OCI-M2 (cell line): Measurements from ENCODE around the gene ZNF74.
"Not testable (repeated sequence)": the region's sequence is repeated elsewhere in the genome, so short reads cannot be mapped to it uniquely, and the experiment has no call there.

Experiments
- DNase-seq: peaks from one replicate; lab custom pipeline; 2025; ENCODE audit not compliant: unreplicated experiment; lab: John Stamatoyannopoulos, UW

ZNF74 gene

DNA sequence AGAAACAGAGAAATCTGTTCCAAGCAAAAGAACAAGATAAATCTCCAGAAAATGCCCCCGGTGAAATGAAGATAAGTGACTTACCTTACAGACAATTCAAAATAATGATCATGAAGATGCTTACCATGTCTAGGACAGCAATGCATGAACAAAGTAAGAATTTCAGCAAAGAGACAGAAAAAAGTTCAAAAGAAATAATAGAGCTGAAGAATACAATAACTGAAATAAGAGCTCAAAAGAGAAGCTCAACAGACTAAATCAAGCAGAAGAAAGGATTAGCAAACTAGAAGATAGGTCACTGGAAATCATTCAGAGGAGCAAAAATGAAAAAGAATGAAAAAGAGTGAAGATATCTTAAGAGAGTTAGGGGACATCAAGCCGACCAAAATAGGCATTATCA, 19.8 kb upstream of the ZNF74 start:
- not testable (repeated sequence) for DNase-seq

DNA sequence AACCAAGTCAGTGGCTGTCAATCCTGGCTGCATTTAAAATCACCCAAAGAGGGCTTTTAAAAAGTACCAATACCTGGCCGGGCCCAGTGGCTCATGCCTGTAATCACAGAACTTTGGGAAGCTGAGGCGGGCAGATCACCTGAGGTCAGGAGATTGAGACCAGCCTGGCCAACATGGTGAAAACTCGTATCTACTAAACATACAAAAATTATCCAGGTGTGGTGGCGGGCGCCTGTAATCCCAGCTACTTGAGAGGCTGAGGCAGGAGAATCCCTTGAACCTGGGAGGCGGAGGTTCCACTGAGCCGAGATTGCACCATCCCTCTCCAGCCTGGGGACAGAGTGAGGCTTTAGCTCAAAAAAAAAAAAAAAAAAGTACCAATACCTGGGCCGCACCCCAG, 17.7 kb upstream of the ZNF74 start:
- not testable (repeated sequence) for DNase-seq

DNA sequence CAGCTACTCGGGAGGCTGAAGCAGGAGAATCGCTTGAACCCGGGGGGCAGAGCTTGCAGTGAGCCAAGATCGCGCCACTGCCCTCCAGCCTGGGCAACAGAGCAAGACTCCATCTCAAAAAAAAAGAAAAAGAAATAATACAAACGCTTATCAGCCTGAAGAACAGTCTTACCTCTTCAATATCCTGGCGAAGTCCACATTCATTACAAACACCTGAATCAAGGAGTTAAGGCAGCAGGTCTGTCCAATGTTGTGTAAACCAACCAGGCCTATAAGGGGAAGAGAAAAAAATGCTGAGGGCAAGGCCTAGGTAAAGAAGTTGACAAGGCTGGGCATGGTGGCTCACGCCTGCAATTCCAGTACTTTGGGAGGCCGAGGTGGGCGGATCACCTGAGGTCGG, 17.0 kb upstream of the ZNF74 start:
- not testable (repeated sequence) for DNase-seq

DNA sequence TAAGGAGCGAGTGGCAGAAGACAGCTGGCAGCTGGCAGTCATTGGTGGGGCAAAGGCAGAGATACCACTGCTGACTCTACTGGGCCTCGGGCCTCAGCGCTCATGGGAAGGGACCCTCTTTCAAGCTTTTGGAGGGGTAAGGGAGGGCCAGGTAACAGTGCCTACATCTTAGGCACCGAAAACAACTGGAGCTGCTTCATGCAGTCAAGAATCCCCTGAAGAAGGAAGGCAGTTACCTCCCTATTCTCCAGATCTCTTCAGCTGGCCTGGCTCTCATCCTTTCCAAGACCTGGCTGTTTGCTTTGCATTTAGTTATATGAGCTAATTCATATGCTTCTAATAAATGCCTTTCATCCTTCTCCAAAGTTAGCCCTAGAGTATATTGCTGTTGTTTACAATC, 15.8 kb upstream of the ZNF74 start:
- DNase-seq = no peak

DNA sequence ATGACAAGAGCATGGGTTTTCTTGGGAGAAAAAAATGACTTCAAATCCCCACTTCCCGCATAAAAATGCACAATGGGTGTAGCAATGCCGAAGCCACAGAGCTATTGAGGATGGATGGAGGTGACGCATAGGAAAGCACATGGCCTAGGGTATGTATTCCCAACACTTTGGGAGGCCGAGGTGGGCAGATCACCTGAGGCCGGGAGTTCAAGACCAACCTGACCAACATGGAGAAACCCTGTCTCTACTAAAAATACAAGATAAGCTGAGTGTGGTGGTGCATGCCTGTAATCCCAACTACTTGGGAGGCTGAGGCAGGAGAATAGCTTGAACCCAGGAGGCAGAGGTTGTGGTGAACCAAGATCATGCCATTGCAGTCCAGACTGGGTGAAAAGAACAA, 15.3 kb upstream of the ZNF74 start:
- not testable (repeated sequence) for DNase-seq

DNA sequence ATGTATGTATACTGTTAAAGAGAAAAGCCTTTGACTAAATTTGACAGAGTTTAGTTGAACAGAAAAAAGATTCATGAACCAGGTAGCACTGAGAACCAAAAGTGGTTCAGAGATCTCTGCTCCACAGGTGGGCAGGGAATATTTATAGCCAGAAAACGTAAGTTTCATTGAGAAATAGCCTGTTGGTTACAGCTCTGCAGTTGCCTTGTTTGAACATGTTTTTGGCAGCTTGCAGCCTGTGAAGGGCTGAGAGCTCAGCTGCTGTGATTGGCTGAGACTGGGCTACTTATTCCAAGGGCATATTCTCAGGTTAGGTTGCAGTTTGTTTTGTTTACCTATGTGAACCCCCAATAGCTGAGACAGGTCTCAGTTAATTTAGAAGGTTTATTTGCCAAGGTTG, 13.5 kb upstream of the ZNF74 start:
- DNase-seq = no peak

DNA sequence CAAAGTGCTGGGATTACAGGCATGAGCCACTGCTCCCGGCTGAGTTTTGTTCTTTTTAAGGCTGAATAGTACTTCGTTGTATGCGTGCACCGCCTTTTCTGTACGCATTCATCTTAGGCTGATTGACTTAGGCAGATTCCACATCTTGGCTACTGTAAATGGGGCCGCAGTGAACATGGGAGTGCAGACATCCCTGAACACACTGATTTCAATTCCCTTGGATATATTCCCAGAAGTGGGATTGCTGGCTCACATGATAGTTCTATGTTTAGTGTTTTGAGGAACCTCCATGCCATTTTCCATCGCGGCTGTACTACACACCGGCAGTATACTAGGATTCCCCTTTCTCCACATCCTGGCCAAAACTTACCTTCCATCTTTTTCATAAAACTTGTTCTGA, 10.4 kb upstream of the ZNF74 start:
- DNase-seq = no peak

DNA sequence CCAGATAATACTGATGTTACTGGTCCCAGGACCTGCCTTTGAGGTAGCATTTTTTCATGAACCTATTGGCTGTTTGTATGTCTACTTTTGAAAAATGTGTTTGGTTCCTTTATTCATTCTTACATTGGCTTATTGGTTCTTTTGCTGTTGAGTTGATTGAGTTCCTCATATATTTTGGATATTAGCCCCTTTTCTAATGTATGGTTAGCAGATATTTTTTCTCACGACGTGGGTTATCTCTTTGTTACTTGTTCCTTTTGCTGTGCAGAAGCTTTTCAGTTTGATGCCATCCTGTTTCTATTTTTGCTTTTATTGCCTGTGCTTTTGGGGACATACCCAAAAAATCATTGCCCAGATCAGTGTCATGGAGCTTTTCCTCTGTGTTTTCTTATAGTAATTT, 9.8 kb upstream of the ZNF74 start:
- no peak for DNase-seq

DNA sequence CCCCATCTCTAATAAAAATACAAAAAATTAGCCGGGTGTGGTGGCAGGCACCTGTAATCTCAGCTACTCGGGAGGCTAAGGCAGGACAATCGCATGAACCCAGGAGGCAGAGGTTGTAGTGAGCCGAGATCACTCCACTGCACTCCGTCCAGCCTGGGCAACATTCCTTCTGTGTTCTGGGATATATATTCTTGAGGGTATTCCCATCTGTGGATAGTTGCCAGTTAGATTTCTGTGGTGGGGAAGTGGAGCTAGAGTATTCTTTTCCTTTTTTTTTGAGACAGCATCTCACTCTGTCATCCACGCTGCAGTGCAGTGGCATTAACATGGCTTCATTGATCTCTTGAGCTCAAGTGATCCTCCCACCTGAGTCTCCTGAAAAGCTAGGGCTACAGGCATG, 9.1 kb upstream of the ZNF74 start:
- DNase-seq = no peak

DNA sequence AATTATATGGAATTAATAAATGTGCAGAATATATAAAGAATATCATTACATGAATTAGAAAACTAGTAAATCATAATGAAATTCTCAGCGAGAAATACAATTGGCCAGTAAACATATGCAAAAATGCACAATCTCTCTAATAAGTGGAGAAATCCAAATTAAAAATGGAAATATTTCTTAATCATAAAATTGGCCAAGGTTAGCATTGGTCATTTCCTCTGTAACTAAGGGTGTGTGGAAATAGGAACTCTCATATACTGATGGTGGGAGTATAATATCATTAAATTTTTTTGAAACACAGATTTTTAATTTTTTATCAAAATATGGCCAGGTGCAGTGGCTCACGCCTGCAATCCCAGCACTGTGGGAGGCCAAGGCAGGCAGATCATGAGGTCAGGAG, 7.6 kb upstream of the ZNF74 start:
- no peak for DNase-seq

DNA sequence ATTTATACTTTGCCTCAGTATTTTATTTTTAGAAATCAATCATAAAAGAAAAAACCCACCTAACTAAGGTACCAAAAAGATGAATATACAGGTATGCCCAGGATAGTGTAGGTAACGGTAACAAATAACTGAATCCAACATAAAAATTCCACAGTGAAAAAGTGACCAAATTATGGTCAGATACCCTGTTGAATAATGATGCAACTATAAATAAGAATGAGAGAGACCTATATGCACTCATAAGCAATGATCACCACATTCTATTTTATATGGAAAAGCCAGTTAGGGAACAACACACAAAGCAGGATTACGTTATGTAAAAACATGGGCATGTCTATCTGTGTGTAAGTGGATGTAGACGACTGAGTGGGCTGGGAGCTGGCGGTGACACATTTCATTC, 7.0 kb upstream of the ZNF74 start:
- no peak for DNase-seq

DNA sequence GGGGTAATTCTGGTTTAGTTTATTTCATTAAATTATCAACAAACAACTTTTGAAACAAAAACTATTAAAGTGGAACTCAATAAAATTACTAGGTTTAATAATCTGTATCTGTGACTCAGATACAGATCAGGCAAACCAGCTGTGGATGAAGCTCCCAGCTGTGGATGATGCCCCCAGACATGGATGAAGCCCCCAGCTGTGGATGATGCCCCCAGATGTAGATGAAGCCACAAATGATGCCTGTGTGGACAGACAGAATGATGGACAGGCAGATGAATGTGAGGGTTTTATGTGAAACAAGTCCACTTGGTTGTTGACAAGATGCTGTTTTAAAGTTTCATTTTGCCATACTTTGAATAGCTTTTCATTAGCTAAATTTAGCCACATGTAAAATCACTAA, 5.8 kb upstream of the ZNF74 start:
- no peak for DNase-seq

DNA sequence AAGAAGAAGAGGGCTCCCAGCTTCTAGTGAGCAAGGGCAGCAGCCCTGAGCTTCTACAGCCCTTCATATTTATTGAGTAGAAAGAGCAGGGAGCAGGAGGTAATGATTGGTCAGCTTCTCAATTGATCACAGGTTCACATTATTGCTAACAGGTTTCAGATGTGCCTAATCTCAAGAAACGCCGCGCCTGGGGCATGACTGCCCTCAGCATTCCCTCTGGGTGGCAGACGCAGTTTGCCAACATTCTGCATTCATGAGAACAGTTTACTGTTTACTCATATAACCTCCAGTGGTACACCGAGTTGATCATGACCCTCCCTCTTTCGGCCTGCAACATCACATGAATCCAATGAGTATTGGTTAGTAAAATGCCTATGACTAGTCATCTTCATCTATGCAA, 4.7 kb upstream of the ZNF74 start:
- no peak for DNase-seq

DNA sequence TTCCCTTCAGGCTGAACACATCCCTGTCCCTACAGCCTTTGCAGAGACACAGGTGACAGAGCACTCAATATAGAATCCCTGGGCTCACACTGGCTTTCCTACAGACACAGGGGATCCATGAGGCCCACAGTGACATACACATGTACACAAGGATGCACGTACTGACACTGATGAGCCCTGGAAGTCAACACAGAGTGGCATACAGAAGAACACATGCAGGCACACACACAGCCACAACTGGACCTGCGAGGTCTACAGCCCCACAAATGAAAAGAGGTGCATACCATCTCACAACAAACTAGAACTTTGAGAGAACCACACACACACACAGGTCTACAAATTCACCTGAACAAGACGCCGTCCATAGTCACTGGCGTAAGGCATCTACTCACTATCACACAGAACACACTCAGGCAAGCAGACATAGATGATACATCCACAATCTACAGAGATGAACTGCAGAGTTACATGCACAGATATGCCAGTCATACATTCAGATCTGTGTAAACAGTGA, 3.5 kb upstream of the ZNF74 start:
- no peak for DNase-seq

DNA sequence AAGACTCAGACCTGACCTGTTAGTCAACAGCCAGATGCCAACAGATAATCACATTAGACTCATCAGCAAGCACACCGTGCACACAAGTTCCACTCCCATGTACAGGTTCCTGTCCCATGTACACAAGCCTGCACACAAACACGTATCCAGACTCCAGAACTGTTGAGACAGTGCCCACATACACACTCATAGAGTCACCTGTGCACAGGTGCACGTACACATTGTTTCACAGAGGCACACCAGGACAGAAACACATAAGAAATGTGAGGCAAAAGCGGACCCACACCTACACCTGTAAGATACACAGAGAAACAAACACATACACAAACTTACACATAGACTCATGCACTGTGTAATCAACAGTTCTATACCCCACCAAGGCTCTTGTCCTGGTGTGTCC, 2.7 kb upstream of the ZNF74 start:
- DNase-seq = no peak

DNA sequence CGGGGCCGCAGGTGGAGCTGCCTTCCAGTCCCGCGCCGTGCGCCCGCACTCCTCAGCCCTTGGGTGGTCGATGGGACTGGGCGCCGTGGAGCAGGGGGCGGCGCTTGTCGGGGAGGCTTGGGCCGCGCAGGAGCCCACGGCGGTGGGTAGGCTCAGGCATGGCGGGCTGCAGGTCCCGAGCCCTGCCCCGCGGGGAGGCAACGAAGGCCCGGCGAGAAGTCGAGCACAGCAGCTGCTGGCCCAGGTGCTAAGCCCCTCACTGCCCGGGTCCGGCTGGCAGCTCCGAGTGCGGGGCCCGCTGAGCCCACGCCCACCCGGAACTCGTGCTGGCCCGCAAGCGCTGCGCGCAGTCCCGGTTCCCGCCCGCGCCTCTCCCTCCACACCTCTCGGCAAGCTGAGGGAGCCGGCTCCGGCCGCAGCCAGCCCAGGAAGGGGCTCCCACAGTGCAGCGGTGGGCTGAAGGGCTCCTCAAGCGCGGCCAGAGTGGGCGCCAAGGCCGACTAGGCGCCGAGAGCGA, 1.5 kb upstream of the ZNF74 start:
- DNase-seq = not testable (repeated sequence)

DNA sequence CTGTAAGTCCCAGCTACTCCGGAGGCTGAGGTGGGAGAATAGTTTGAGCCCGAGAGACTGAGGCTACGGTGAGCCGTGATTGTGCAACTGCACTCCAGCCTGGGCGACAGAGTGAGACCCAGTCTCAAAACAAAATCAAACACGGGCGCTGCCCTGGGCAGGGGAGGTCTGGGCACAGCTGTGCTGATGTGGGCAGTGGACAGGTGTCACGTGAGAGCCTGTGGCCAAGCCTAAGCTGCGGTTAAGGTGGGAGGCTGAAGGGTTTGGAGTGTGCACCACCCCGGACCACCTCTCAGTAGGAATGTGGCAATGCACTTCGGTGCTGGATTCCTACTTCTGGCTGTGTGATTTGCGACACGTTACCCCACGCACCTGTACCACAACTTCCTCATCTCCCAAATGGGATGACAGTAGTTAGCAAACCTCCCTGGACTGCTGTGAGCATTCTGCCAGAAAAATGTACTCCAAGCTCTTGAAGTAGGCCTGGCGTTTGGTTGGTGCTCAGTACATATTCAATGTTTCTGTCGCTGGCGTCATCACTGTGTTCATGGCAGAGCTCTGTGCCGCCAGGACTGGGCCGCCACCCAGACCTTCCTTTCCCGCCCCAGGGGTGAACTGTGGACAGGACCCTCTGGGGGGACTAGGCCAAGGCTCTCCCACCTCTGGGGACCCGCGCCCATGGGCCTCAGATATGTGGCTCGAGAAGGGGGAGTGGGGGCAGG, 807 bp upstream of the ZNF74 start:
- no peak for DNase-seq

DNA sequence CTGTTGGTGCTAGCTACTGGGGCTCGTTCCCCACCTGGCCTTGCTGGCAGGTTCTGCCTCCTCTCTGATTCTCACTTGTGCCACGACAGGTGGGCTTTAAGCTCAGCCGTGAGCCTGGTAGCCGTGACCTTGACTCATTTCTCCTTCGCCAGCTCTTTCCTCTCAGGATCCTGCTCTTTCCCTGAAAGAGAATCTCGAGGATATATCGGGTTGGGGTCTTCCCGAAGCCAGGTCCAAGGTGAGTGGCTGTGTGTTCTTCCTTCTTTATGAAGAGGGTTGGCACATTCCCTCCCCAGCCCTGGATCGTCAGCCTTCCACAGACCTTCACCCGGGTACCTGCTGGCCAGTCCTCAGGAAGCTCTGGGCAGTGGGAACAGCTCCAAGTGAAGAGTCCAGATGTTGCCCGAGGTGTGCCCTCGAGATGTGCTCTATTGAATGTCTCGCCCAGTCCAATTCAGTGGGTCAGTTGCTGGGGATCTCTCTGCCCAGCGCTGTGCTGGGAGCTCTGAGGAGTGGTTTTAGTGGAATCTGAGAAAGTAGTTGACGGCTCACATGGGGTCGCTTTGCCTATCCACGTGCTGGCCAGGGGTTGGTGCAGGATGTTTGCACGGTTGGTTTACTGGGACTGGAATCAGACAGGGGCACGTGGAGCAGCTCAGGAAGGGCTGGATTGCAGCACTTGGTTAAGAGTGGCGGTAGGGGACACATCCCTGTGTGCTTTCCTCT, 1.4 kb downstream of the ZNF74 start:
- no peak for DNase-seq

DNA sequence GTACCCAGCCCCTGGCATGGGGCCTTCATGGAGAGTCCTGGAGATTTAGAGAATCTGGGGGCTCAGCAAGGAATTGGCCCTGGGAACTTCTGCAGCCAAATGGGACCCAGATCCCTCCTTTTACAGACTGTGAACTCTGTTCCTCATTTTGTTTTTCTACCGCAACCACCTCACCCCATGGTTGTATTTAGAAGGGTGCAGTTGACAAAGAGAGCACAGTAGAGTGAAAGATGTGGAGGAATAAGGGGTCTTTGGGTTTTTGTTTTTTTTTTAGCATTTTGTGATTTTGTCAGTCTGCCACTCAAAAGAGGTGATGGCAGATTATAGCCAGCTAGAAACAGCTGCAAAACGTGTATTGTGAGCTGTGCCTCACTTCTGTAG, 1.9 kb downstream of the ZNF74 start:
- no peak for DNase-seq

DNA sequence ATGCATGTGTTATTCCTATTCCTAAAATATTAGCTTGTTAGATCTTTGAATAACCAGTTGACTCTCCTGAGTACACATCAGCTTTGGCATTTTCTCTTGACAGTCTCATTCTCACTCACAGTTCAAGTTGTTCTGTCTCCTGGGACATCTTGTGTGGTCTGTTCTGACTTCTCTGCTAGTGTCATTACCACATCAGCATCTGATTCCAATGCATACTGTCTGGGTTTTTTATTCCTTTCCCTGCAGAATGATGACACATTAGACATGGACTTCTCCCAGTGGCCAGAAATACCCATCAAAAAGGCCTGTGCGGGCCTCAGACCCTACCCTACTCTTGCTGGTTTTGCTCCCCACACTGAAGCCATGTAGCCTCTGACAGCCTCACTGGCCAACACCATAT, 2.7 kb downstream of the ZNF74 start:
- no peak for DNase-seq

DNA sequence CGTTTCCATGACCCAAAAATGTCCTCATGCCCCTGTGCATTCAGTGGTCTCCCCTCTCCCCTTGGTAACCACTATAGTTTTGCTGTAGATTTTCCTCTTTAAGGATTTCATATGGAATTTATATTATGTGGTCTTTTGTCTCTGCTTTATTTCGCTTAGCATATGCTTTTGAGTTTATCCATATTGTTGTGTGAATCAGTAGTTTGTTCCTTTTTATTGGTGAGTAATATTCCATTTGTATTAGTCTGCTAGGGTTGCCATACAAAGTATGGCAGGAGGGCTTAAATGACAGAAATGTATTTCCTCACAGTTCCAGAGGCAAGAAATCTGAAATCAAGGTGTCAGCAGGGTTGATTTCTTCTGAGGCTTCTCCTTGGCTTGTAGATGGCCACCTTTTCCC, 3.5 kb downstream of the ZNF74 start:
- DNase-seq = no peak

DNA sequence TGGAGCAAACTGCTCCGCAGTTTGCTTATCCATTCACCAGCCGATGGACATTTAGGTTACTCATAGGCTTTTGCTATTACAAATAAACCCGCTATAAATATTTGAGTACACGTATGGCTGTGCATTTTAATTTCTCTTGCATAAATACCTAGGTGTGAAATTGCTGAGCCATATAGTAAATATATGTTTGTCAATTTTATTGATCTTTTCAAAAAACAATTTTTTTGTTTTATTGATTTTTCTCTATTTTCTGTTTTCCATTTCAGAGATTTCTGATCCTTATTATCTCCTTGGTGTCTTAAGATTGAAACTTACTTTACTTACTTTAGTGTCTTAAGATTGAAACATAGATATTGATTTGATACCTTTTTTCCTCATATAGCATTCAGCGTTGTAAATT, 4.5 kb downstream of the ZNF74 start:
- DNase-seq = no peak
